ENCODE data around the gene PSME2. TPM values are rescaled to one million over a fixed set of nuclear protein-coding genes. Genes with fewer than 3 reads are reported as not detected.

Gene PSME2
- total RNA-seq, 2 donors from 2014 or later, result 600 to 673 TPM

DNA sequence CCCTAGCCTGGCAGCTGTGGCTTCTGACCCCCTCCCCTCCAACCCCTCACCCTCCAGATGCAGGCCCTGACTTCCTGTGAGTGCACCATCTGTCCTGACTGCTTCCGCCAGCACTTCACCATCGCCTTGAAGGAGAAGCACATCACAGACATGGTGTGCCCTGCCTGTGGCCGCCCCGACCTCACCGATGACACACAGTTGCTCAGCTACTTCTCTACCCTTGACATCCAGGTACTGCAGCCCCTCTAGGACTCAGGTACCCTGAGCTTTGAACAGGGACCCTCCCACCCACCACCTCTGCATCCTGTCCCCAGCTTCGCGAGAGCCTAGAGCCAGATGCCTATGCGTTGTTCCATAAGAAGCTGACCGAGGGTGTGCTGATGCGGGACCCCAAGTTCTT lies 8.7 kb upstream of the PSME2 start:
- peaks cover 14% of the 10 kb centered on the region for H3K36me3 Mint-ChIP-seq
- ATAC-seq (no peak), DNase-seq (ENCODE audit: low spot score) (no peak)
- no peaks in the 10 kb centered on the region for H3K27me3 Mint-ChIP-seq
- H3K27ac Mint-ChIP-seq, result peak overlapping the region in 1 of 2 donors; percentile 72
- H3K9me3 Mint-ChIP-seq, result no peaks in the 10 kb centered on the region
- peaks cover 5 to 14% of the 10 kb centered on the region in 2 donors for H3K4me1 Mint-ChIP-seq (ENCODE audit: low read depth in 2 of 2)
- H3K4me3 Mint-ChIP-seq, result no peak overlapping the region

DNA sequence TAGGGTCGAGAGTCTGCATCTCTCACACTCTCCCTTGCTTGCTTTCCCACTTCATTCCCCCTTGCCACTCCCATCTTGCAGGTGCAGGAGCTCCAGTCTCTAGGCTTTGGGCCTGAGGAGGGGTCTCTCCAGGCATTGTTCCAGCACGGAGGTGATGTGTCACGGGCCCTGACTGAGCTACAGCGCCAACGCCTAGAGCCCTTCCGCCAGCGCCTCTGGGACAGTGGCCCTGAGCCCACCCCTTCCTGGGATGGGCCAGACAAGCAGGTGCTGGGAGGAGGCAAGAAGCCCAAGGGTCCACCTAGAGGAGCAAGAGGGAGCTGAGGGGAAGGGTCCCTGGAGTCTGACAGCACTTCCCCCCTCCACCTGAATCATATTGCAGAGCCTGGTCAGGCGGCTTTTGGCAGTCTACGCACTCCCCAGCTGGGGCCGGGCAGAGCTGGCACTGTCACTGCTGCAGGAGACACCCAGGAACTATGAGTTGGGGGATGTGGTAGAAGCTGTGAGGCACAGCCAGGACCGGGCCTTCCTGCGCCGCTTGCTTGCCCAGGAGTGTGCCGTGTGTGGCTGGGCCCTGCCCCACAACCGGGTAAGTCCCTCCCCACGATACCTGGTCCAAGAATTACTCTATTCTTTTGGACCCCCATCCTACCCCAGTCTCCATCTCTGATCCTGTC lies 5.1 kb upstream of the PSME2 start:
- Mint-ChIP-seq H3K27me3 (no peaks in the 10 kb centered on the region), H3K27ac (no peak overlapping the region), H3K4me3 (no peak overlapping the region), H3K4me1 (ENCODE audit: low read depth in 2 of 2) (peaks cover 23 to 28% of the 10 kb centered on the region in 2 donors), H3K36me3 (peaks cover 13% of the 10 kb centered on the region), H3K9me3 (no peaks in the 10 kb centered on the region)
- ATAC-seq, result no peak
- DNase-seq (ENCODE audit: low spot score), result no peak

DNA sequence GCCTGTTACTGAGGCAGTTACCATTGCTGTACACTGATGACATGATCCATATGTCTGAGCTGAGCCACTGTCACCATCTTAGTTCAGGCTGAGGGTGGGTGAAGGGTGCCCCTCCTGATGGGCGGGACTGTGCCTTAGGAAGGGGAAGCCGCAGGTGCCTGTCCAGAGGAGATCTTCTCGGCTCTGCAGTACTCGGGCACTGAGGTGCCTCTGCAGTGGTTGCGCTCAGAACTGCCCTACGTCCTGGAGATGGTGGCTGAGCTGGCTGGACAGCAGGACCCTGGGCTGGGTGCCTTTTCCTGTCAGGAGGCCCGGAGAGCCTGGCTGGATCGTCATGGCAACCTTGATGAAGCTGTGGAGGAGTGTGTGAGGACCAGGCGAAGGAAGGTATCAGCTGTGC lies 4.6 kb upstream of the PSME2 start:
- Mint-ChIP-seq H3K4me1 (ENCODE audit: low read depth in 2 of 2) (peaks cover 27 to 28% of the 10 kb centered on the region in 2 donors), H3K9me3 (no peaks in the 10 kb centered on the region), H3K36me3 (peaks cover 13% of the 10 kb centered on the region), H3K4me3 (no peak overlapping the region), H3K27me3 (no peaks in the 10 kb centered on the region), H3K27ac (no peak overlapping the region)
- DNase-seq (ENCODE audit: low spot score), result no peak
- no peak for ATAC-seq

DNA sequence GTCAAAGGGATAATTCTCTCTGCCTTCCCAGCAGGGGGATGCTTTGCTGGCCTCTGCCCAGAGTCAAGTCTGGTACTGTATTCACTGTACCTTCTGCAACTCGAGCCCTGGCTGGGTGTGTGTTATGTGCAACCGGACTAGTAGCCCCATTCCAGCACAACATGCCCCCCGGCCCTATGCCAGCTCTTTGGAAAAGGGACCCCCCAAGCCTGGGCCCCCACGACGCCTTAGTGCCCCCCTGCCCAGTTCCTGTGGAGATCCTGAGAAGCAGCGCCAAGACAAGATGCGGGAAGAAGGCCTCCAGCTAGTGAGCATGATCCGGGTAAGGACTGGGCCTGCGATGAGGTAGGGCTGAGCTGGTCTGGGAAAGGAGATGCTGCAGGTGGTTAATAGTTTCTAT lies 4.2 kb upstream of the PSME2 start:
- Mint-ChIP-seq H3K4me3 (no peak overlapping the region), H3K9me3 (no peaks in the 10 kb centered on the region), H3K4me1 (ENCODE audit: low read depth in 2 of 2) (peaks cover 28 to 32% of the 10 kb centered on the region in 2 donors), H3K27ac (no peak overlapping the region), H3K27me3 (no peaks in the 10 kb centered on the region), H3K36me3 (peaks cover 13% of the 10 kb centered on the region)
- no peak for ATAC-seq
- DNase-seq (ENCODE audit: low spot score), result no peak

DNA sequence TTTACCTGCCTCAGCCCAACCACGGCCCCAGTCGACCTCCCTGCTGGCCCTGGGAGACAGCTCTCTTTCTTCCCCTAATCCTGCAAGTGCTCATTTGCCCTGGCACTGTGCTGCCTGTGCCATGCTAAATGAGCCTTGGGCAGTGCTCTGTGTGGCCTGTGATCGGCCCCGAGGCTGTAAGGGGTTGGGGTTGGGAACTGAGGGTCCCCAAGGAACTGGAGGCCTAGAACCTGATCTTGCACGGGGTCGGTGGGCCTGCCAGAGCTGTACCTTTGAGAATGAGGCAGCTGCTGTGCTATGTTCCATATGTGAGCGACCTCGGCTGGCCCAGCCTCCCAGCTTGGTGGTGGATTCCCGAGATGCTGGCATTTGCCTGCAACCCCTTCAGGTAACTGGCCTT lies 3.7 kb upstream of the PSME2 start:
- Mint-ChIP-seq H3K4me1 (ENCODE audit: low read depth in 2 of 2) (peaks cover 31 to 37% of the 10 kb centered on the region in 2 donors), H3K27ac (no peak overlapping the region), H3K27me3 (no peaks in the 10 kb centered on the region), H3K4me3 (no peak overlapping the region), H3K36me3 (peaks cover 12% of the 10 kb centered on the region), H3K9me3 (no peaks in the 10 kb centered on the region)
- no peak for DNase-seq (ENCODE audit: low spot score)
- no peak for ATAC-seq

DNA sequence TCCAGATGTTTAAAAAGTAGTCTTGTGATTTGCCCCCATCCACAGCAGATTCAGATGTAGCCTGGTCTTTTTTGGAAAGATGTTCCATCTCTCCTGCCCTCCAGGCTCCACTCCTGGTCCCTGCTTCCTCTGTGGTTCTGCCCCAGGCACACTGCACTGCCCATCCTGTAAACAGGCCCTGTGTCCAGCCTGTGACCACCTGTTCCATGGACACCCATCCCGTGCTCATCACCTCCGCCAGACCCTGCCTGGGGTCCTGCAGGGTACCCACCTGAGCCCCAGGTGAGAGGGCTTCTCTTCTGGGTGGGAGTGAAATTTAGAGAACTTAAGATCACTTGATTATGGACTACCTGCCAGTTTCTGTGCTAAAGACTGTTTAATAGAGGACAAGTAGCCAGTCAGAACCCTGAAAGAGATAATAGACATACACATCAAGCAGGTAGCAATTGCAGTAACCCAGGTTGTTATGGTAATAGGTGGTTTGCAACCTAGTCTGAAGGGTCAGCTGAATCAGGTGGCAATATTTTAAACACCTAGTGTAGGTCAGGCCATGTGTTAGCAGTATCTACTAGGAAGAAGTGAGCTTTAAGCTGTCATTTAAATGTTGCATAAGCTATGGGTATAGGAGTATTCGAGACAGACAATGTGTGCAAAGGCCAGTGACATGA lies 3.0 kb upstream of the PSME2 start:
- H3K27ac Mint-ChIP-seq, result peak overlapping the region; percentile 86 to 97
- H3K9me3 Mint-ChIP-seq, result no peaks in the 10 kb centered on the region
- peaks cover 34 to 42% of the 10 kb centered on the region in 2 donors for H3K4me1 Mint-ChIP-seq (ENCODE audit: low read depth in 2 of 2)
- H3K36me3 Mint-ChIP-seq, result peaks cover 16% of the 10 kb centered on the region
- ATAC-seq (no peak), DNase-seq (ENCODE audit: low spot score) (no peak)
- no peaks in the 10 kb centered on the region for H3K27me3 Mint-ChIP-seq
- peak overlapping the region; percentile 94 for H3K4me3 Mint-ChIP-seq

DNA sequence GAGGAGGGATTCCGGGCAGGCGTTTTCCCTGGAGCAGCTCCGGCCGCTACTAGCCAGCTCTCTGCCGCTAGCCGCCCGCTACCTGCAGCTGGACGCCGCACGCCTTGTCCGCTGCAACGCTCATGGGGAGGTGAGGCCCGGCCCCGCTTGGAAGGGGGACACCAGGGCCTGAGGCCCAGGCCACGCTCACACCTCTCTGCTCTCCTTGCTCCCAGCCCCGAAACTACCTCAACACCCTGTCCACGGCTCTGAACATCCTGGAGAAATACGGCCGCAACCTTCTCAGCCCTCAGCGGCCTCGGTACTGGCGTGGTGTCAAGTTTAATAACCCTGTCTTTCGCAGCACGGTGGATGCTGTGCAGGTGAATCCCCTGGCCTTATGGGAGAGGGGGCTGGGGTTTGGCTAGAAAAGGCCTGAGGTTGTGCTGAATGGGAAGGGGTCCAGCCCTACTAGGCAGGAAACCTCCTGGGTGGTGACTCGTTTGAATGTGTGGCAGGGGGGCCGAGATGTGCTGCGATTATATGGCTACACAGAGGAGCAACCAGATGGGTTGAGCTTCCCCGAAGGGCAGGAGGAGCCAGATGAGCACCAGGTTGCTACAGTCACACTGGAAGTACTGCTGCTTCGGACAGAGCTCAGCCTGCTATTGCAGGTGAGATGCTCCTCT lies 1.5 kb upstream of the PSME2 start:
- ATAC-seq (no peak), DNase-seq (ENCODE audit: low spot score) (no peak)

DNA sequence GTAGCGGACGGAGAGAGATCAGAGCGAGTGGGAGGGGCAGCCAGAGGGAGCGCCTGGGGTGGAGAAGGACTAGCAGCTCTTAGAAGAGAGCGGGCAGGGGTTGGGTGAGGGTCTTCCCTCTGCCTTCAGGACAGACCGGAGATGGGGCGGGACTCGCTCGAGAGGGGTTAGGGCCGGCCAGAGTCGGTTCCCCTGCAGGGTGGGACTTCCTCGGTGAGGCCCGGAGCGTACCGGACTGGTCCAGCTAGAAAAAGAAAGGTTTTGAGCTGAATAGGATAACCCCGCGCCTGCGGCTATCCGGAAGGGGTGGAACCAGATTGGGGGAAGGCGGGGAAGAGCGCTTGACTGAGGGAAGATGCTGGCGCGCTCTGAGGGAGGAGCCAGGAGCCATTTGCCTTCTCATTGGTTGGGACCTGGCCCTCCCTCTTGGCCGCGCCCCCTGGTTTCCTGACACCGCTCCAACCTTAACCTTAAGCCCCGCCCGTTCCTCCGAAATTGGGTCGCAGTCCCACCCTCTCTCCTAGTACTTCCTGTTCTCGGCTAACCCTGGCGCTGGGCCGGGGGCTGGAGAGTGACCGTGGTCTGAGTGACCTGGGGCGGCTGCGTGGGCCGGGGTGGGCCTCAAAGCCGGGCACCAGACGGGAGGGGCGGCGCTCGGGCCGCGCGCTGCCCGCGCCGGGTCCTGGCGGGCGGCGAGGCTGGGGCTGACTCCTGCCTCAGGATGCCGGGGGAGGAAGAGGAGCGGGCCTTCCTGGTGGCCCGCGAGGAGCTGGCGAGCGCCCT lies 759 bp upstream of the PSME2 start, which contains the start of gene RNF31:
Gene RNF31 (plus strand): TSS at position 521 of the 783 bp plus-strand sequence. CDS start 201 bp downstream, at position 722.
- Mint-ChIP-seq H3K4me1 (ENCODE audit: low read depth in 2 of 2) (peaks cover 52 to 59% of the 10 kb centered on the region in 2 donors), H3K27me3 (no peaks in the 10 kb centered on the region), H3K4me3 (peak within 1 kb of the TSS; percentile 94), H3K27ac (peak within 1 kb of the TSS; percentile 86 to 97), H3K9me3 (no peaks in the 10 kb centered on the region), H3K36me3 (peaks cover 27% of the 10 kb centered on the region)
- DNase-seq (ENCODE audit: low spot score) (peak; percentile 99), ATAC-seq (peak; percentile 92 to 94)

More for the DNA sequence above, 1.5 kb upstream of the PSME2 start:
- H3K27ac Mint-ChIP-seq, result peak overlapping the region; percentile 86 to 97
- peaks cover 24% of the 10 kb centered on the region for H3K36me3 Mint-ChIP-seq
- no peaks in the 10 kb centered on the region for H3K9me3 Mint-ChIP-seq
- H3K4me3 Mint-ChIP-seq, result peak overlapping the region; percentile 94
- peaks cover 48 to 56% of the 10 kb centered on the region in 2 donors for H3K4me1 Mint-ChIP-seq (ENCODE audit: low read depth in 2 of 2)
- no peaks in the 10 kb centered on the region for H3K27me3 Mint-ChIP-seq

DNA sequence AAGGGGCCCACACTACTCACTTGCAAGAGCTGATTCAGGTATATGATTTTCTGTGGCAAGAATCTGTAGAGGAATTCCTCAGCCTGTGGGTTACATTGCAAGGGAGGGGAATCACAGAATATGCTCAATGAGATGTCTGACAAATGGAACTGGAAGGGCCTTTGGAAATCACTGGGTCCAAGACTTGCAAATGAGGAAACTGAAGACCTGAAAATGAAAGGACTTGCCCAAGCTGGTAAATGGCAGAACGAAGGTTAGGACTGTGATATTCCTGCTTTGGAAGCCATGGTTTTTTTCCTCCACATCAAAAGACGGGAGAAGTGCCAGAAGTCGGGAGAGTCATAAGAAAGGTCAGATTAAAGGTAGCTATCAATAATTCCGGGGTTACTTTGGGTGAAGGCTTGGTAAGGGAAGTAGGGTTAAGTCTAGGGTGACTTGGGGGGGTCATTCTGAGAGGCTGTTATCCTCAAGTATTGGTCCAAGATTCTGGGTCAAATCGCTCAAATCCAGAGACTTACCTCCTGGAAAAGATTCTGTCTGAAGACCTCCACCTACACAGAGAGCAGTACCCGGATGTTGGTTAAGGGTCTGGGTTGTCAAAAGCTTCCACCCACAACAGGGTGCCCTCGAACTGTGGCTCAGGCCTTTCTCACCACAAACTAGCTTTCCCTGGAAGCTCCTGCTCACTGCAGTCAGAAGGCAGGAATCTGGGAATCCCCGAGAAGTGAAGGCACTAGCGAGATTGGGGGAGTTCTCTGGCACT lies 539 bp downstream of the PSME2 start:
- H3K36me3 Mint-ChIP-seq, result peaks cover 27% of the 10 kb centered on the region
- ATAC-seq, result no peak
- H3K27ac Mint-ChIP-seq, result peak overlapping the region; percentile 86 to 97
- DNase-seq (ENCODE audit: low spot score), result no peak
- no peaks in the 10 kb centered on the region for H3K9me3 Mint-ChIP-seq
- H3K27me3 Mint-ChIP-seq, result no peaks in the 10 kb centered on the region
- peak overlapping the region; percentile 94 for H3K4me3 Mint-ChIP-seq
- peaks cover 59 to 65% of the 10 kb centered on the region in 2 donors for H3K4me1 Mint-ChIP-seq (ENCODE audit: low read depth in 2 of 2)

DNA sequence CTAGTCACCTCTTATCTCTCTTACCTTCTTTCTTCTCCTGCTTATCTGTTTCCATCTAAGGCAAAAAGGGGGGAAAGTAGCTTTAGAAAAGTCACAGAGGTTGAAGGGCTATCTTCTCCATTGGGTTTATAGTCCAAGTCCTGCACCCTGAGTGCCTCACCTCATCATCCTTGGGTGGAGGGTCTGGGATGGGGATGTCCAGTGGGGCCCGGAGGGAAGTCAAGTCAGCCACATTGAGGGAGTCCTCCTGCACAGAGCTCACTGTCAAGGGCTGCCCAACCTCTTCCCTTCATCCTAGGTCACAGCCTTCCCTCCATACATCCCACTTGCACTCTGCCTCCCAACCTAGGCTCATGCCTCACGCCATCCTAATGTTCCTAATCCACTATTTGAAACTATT lies 1.2 kb downstream of the PSME2 start:
- DNase-seq (ENCODE audit: low spot score), result no peak
- Mint-ChIP-seq H3K4me1 (ENCODE audit: low read depth in 2 of 2) (peaks cover 58 to 60% of the 10 kb centered on the region in 2 donors), H3K4me3 (peak overlapping the region; percentile 94), H3K27me3 (no peaks in the 10 kb centered on the region), H3K27ac (peak overlapping the region; percentile 86 to 97), H3K9me3 (no peaks in the 10 kb centered on the region), H3K36me3 (peaks cover 27% of the 10 kb centered on the region)
- ATAC-seq, result no peak

DNA sequence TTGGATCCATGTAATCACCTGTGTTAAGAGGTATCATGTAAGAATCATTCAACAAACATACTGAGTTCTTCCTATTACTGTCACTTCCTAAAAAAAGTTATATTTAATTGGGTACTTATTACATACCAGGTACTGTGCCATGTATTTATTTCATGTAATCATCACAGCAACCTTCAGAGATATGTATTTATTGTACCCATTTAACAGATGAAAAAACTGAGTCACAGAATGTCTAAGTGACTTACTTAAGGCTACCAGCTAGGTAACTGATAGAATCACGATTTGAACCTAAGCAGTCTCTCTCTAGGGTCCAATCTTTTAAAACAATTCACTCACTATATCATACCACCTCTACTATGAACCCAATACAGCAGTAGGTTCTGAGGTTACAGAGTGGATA lies 2.0 kb downstream of the PSME2 start:
- peaks cover 26% of the 10 kb centered on the region for H3K36me3 Mint-ChIP-seq

DNA sequence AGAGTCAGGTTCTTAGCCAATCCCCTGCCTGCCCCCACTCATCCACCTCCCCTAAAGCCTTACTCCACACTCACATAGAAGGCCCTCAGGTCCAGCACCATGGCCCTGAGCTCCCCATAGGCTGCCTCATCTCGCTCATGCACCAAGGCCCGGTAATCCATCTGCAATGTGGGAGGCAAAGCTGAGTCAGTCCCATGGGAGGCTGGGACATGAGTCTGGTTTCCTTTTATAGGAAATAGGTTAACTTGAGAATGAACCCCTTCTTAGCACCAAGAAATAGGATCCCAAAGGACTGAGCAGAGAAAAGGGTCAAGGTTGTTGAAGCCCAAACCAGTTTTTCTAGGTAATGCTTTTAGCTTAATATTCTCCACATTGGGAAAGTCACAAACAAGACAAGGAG lies 2.9 kb downstream of the PSME2 start:
- ATAC-seq, result no peak
- H3K27ac Mint-ChIP-seq, result peak overlapping the region; percentile 86 to 97
- H3K9me3 Mint-ChIP-seq, result no peaks in the 10 kb centered on the region
- no peak for DNase-seq (ENCODE audit: low spot score)
- H3K36me3 Mint-ChIP-seq, result peaks cover 31% of the 10 kb centered on the region
- peaks cover 57 to 63% of the 10 kb centered on the region in 2 donors for H3K4me1 Mint-ChIP-seq (ENCODE audit: low read depth in 2 of 2)
- peak overlapping the region; percentile 94 for H3K4me3 Mint-ChIP-seq
- no peaks in the 10 kb centered on the region for H3K27me3 Mint-ChIP-seq

More for the DNA sequence above, 2.0 kb downstream of the PSME2 start:
- no peak for DNase-seq (ENCODE audit: low spot score)
- H3K27me3 Mint-ChIP-seq, result no peaks in the 10 kb centered on the region
- H3K27ac Mint-ChIP-seq, result peak overlapping the region; percentile 64 to 86
- peaks cover 60 to 61% of the 10 kb centered on the region in 2 donors for H3K4me1 Mint-ChIP-seq (ENCODE audit: low read depth in 2 of 2)
- peak overlapping the region; percentile 94 for H3K4me3 Mint-ChIP-seq
- ATAC-seq, result no peak
- no peaks in the 10 kb centered on the region for H3K9me3 Mint-ChIP-seq
